HG03103 (cell line): ENCODE results near the gene TYMP.
"Not testable (repeated sequence)": the region's sequence is repeated elsewhere in the genome, so short reads cannot be mapped to it uniquely, and the experiment has no call there.

Experiments used
- ATAC-seq: cut with Tn5 transposase; IDR thresholded peaks from one replicate; pipeline ENCODE4 v1.9.1; 2021; ENCODE audit warnings: low read depth; ENCODE audit not compliant: unreplicated experiment

Gene TYMP

GRCh38 chr22:50542416-50542927, 12.7 kb upstream of the TYMP start:
- ATAC-seq = peak; percentile 35

- ATAC-seq = not testable (repeated sequence)
These were observed 11.8 kb upstream of the TYMP start for GRCh38 chr22:50541667-50542026.

DNA sequence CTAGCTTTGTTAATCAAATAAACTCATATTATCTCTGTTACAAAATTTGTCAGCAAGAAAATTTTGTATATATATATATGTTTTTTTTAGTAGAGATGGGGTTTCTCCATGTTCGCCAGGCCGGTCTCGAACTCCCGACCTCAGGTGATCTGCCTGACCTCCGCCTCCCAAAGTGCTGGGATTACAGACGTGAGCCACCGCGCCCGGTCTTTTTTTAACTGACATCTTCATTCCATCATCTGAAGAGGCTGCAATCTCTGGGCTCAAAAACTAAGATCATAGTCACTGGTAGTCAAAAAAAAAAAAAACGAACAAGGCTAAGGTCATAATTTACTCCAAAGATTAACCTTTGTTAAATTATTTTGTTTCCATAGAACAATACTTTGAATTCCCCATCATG, 10.6 kb upstream of the TYMP start:
- no peak for ATAC-seq

DNA sequence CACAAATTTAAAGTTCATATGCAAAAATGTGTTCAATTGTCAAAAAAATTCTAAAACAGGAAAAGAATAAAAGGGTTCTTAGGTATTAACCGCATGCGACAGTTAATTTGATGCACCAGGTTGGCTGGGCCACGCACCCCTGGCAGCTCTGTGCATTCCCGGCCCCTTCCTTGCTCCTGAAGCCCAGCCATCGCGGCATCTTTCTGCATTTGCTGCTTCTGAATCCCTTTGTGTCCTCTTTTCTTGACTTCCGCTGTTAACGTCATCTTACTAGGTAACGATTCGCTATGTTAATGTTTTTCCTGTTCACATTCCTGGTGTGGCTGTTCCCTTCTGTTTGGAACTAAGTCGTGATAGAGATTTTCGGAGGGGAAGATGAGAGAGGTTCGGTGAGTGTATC, 8.0 kb upstream of the TYMP start:
- ATAC-seq = no peak

DNA sequence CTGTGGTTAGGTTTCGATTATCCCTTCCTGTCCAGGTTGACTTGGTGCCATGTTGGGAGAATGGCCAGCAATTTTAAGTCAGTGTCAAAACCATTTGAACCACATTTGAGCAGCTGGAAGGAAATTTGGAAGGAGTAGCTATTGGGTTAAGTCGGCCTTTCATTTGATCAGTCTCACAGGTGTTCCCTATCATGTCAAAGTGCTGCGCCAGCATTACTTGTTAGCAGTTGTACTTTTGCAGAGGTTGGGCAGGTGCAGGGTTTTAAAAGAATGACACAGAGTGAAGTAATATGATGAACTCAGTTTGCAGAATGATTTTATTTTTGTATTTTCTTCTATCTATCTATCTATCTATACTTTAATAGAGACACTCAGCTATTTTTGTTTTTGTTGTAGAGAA, 6.4 kb upstream of the TYMP start:
- no peak for ATAC-seq

DNA sequence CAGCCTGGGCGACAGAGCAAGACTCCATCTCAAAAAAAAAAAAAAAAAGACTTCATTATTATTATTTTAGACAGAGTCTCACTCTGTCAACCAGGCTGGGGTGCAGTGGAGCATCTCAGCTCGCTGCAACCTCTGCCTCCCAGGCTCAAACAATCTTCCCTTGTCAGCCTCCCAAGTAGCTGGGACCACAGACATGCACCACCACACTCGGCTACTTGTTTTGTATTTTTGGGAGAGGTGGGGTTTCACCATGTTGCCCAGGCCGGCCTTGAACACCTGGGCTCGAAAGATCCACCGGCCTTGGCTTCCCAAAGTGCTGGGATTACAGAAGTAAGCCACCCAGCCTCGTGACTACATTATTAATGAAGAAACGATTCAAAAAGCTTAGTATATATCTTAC, 5.3 kb upstream of the TYMP start:
- ATAC-seq = no peak

DNA sequence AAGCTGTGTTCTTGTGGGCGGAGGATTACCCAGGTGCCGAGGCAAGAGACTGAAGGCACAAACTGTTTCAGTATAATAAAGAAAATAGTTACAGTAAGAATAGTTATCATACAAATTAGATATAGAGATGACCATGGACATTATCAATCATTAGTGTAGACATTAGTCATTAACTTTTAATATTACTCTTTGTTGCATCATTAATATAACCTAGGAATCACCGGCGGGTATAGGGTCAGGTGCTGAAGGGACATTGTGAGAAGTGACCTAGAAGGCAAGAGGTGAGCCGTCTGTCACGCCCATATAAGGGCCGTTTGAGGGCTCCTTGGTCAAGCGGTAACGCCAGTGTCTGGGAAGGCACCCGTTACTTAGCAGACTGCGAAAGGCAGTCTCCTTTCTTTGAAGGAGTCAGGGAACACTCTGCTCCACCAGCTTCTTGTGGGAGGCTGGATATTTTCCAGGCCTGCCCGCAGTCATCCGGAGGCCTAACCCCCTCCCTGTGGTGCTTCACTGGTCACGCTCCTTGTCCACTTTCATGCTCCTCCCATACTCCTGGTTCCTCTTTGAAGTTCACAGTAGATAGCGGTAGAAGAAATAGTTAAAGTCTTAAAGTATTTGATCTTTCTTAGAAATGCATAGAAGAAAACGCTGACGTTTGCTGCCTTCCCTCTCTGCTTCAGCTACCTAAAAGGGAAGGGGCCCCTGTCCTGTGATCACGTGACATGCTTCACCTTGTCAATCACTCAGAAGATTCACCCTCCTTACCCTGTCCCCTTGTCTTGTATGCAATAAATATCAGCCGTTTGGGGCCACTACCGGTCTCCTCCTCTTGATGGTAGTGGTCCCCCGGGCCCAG, 4.3 kb upstream of the TYMP start:
- not testable (repeated sequence) for ATAC-seq

DNA sequence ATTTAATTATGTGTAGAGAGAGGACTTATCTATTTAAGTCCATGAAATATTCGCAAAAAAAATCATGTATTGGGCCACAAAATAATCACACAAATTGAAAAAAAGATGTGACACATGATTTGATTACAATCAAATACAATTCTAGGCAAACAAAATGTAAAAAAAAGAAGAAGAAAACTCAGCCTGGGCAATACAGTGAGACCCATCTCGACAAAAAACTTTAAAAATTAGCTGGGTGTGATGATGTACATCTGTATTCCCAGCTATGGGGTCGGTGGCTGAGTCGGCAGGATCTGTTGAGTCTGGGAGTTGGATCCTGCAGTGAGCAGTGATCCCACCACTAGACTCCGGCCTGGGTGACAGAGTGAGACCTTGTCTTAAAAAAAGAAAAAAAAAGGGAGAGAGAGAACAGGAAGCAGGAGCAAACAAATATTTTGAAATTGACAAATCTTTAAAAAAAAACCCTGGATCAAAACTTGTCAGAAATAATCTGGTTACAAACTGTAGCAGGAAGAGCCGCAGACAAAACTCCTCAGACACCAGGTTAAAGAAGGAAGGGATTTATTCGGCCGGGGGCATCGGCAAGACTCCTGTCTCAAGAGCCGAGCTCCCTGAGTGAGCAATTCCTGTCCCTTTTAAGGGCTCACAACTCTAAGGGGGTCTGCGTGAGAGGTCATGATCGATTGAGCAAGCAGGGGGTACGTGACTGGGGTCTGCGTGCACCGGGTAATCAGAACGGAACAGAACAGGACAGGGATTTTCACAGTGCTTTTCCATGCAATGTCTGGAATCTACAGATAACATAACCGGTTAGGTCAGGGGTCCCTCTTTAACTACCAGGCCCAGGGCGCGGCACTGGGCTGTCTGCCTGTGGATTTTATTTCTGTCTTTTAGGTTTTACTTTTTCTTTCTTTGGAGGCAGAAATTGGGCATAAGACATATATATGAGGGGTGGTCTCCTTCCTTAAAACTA, 3.3 kb upstream of the TYMP start:
- ATAC-seq = no peak

DNA sequence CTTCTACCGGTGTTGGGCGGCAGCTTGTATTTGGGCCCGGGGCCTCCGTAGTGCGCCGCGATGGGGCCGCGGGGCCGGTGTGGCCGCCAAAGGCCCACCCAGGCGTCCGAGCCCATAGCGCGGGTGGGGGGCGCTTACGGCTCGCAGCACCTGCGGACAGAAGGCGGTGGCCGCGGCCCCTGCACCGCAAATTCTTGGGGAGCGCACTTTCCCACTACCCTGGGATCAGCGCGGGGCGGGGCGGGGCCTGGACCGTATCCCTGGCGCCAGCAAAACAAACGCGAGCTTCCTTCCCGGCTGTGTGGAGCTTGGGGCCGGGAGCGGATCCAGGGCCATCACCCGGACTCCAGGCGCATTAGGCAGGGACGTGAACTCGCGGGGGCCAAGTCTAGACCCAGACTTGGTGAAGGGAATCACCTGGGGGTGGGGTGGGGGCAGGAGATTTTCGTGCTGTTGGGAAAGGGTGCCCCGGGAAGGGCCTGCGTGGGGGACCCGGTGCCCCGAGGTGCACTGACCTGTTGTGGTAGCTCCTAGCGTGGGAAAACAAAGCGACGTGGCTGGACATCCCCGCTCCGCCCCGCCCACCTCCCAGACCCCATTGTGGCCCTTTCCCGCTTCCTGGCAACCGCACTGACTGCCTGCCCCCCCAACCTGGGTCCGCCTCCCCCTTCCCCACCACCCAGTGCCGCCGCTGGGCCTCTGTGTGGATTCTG, 2.3 kb upstream of the TYMP start:
- no peak for ATAC-seq

DNA sequence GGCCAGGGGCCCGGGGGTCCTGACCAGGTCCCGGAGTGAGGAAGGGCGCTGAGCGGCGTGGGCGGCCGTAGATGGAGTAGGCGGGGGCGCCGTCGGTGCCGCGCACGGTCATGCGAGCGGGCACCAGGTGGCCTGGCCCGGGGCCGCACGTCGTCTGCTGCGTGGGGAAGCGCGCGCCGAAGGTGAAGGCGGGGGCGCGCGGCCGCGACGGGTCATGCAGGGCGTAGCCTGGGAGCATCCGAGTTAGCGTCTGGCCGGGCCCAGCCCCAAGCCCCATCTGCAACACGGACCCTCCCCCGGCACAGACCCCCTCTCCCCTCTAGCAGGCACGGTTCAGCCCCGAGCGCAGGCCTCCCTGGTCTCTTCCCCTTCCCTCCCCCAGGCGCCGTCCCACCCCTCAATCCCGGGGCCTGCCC, 1.7 kb upstream of the TYMP start:
- no peak for ATAC-seq

- ATAC-seq = no peak
These were observed 1.2 kb upstream of the TYMP start for GRCh38 chr22:50530877-50531545.

DNA sequence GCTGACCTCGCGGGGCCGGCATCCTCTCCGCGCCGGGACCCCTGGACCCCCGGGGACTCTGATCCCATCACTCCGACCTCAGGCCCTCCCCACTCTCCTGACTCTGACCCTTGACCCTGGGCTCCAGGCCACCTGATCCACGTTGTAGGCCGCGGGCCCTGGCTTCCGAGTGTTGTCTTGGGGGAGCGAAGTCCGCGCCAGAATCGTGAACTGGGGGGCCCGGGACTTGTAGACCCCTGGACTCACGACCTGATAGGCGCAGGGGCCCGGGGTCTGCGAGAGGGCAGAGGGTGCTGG, 716 bp upstream of the TYMP start:
- ATAC-seq = no peak

DNA sequence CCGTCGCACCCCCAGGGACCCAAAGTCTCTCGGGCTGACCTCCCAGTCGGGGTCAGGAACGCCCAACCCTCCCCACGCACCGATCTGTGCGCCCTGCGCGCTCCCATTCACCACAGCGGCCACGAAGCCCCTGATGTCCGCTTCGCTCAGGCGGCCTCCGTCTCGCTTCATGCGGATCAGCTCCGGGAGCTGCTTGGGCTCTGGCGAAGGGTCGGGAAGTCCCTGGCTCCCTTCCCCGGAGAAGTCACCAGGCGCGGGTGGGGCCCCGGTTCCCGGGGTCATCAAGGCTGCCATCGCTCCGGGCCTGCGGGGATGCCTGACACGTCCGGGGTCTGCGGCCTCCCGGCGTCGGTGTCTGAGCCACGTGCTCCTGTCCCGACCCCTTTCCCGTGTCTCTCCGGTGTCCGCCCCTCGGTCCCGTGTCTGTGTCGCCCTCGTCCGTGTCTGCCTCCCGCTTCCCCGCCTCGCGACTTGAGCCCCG, 356 bp downstream of the TYMP start:
- no peak for ATAC-seq

GRCh38 chr22:50528682-50529415, 963 bp downstream of the TYMP start:
- ATAC-seq = no peak

- no peak for ATAC-seq
These were observed 1.7 kb downstream of the TYMP start for GRCh38 chr22:50527921-50528681.

DNA sequence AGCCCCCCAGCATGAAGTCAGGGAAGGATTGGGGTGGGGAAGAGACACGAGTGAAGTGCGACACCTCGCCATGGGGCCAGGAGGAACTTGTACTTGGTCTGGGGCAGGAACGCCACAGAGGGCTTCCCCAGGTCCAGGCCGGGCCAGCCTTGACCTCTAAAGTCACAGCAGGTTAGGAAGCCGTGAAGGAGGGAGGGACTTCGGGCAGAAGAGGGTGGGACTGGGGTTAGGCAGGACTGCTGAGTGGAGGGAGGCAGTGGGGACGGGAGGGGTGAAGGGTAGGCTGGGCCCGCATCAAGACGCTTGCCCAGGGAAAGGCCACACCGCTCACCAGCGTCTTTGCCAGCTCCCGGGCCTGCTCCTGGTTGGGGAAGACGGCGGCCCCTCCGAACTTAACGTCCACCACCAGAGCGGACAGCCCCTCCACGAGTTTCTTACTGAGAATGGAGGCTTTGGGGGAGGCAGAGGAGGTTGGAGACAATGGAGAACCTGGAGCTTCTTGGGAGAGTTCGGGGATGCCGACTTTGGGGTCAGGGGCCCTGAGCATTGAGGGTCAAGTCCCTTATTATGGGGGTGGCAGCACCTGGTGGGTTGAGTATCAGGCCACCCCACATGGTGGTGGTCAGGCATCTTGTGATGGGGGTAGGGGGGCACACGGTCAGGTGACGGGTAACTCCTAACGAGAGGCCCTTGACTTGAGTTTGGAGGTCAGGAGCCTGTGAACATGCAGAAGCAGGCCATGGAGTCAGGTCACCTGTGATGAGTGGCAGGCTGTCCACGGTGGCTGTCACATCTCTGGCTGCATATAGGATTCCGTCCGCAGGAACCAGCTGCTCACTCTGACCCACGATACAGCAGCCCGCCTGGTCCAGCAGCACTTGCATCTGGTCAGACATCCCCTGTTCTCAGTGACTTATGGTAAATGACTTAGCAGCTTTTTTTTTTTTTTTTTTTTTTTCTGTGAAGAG, 2.7 kb downstream of the TYMP start:
- no peak for ATAC-seq

- peak; percentile 28 for ATAC-seq
These were observed 3.5 kb downstream of the TYMP start for GRCh38 chr22:50526108-50526833.
